Measurements from ENCODE around the gene WDR59. TPM values are rescaled to one million over a fixed set of nuclear protein-coding genes. Genes with fewer than 3 reads are reported as not detected.

Gene WDR59
- total and polyA plus RNA-seq, 9 of the 15 experiments (the other 6 are each of a cell fraction or from before 2014, with no cell fraction given) = 12.7 to 126 (median 34.7) TPM

- BruUV-seq (replicated peaks) = no TSS peak
- WGBS (ENCODE audit: insufficient coverage, low coverage, missing lambda C conversion rate) = 90% methylated on average over 14 of the region's 14 CpGs
- no peak overlapping the region for H3K9ac ChIP-seq (ENCODE audit: insufficient read depth in 1 of 2, low read depth in 2 of 2, low read length in 2 of 2)
- TF ChIP-seq STAT5A (IDR thresholded peaks at IDR 0.05; ENCODE audit: borderline replicate concordance, low read length) (no peak), CHD7 (IDR thresholded peaks at IDR 0.05; ENCODE audit: low read depth, low read length) (no peak), ZBTB12 (CRISPR knock-in tag; IDR thresholded peaks at IDR 0.05) (no peak), ZNF551 (CRISPR knock-in tag; IDR thresholded peaks at IDR 0.05) (no peak), HMGN3 (IDR thresholded peaks at IDR 0.05; ENCODE audit: borderline replicate concordance, extremely low read depth, insufficient read length, low read depth, low read length) (no peak), GABPA (tag; conservative IDR thresholded peaks at IDR 0.05; ENCODE audit: low read depth) (no peak), NBN (IDR thresholded peaks at IDR 0.05; ENCODE audit: low read depth) (no peak), POLR3G (IDR thresholded peaks at IDR 0.05; ENCODE audit: extremely low read depth, insufficient read length, insufficient replicate concordance) (no peak), BRD9 (IDR thresholded peaks at IDR 0.05; ENCODE audit: low read depth, partially characterized antibody) (no peak), LCOR (CRISPR knock-in tag; IDR thresholded peaks at IDR 0.05) (no peak), SRF (CRISPR knock-in tag; IDR thresholded peaks at IDR 0.05) (no peak)
Observed at GRCh38 chr16:74874123-74874522, 110.8 kb downstream of the WDR59 start.

More at GRCh38 chr16:74874123-74874522, 110.8 kb downstream of the WDR59 start:
- H3K9me3 ChIP-seq (replicated peaks; ENCODE audit: control insufficient read depth, insufficient read depth, low read depth, low read length) = no peaks in the 10 kb centered on the region
- H4K20me1 ChIP-seq (replicated peaks; ENCODE audit: control insufficient read depth, insufficient read depth, low read length) = no peaks in the 10 kb centered on the region
- H3K36me3 ChIP-seq (ENCODE audit: control insufficient read depth, insufficient read depth, low read length) = peaks cover 36% of the 10 kb centered on the region; the same call in 2 of the 3 replicates
- in situ Hi-C loops (cut with MboI) (no loop called here), intact Hi-C loops (cut with micrococcal nuclease) (no loop called here)
- H3K4me1 ChIP-seq (replicated peaks in 1 of 2; ENCODE audit: control insufficient read depth in 2 of 2, insufficient read depth in 2 of 2, low read length in 2 of 2) = 0 out of 5 replicates have a peak, but pooled peaks cover 0 to 4% of the 10 kb centered on the region in 2 experiments
- H3K27ac ChIP-seq (ENCODE audit: extremely low read depth, low read depth, low read length) = no peak overlapping the region
- H3K9me1 ChIP-seq (ENCODE audit: control insufficient read depth, insufficient read depth, low read length) = no peaks in the 10 kb centered on the region
- CTCF ChIA-PET (ENCODE audit: low intra/inter-chr PET ratio) = no interaction called here
- H3K4me3 ChIP-seq = no peak overlapping the region
- no peaks in the 10 kb centered on the region for H3K79me2 ChIP-seq (ENCODE audit: control insufficient read depth, insufficient read depth, low read length)
- DNase-seq (ENCODE audit: extremely low read depth in 1 of 4, low spot score in 3 of 4) (no peak), FAIRE-seq (no peak), ATAC-seq (no peak)
- POLR2A ChIA-PET = interaction anchor here (0.9 to 1.5 kb wide), 2 partner anchors 9 to 11 kb away, joined by 4 to 8 read pairs; no protein-coding TSS in a partner anchor
- no peak overlapping the region for H3K4me2 ChIP-seq (ENCODE audit: insufficient read depth, low read length)
- no peaks in the 10 kb centered on the region for H3K27me3 ChIP-seq (ENCODE audit: control insufficient read depth in 2 of 2, insufficient read depth in 2 of 2, low read length in 2 of 2)
- H2AFZ ChIP-seq (ENCODE audit: low read depth, low read length) = no peak overlapping the region
